Measurements from ENCODE around the gene RLN1.
"Not testable (repeated sequence)": the region's sequence is repeated elsewhere in the genome, so short reads cannot be mapped to it uniquely, and the experiment has no call there.

RLN1 gene

GRCh38 chr9:5338992-5339981, at the start of gene RLN1:
TSS of gene RLN1 (minus strand) at chr9:5339876. CDS start at chr9:5339746, 130 bp downstream.
- not testable (repeated sequence) for DNase-seq

- DNase-seq: no peak
Observed at GRCh38 chr9:5389109-5389732, 49.5 kb upstream of the RLN1 start.

- DNase-seq: no peak
Observed at GRCh38 chr9:5388026-5388819, 48.5 kb upstream of the RLN1 start.

- no peak for DNase-seq
Observed at GRCh38 chr9:5384436-5384835, 44.8 kb upstream of the RLN1 start.

GRCh38 chr9:5382479-5382878, 42.8 kb upstream of the RLN1 start:
- no peak for DNase-seq

- no peak for DNase-seq
Observed at GRCh38 chr9:5375790-5376477, 36.3 kb upstream of the RLN1 start.

GRCh38 chr9:5375091-5375490, 35.4 kb upstream of the RLN1 start:
- no peak for DNase-seq

GRCh38 chr9:5364294-5365024, 24.8 kb upstream of the RLN1 start:
- no peak for DNase-seq

GRCh38 chr9:5361326-5362010, 21.8 kb upstream of the RLN1 start:
- no peak for DNase-seq

- DNase-seq: no peak
Observed at GRCh38 chr9:5360341-5360740, 20.7 kb upstream of the RLN1 start.

- DNase-seq: no peak
Observed at GRCh38 chr9:5357431-5358105, 17.9 kb upstream of the RLN1 start.

GRCh38 chr9:5355817-5356216, 16.1 kb upstream of the RLN1 start:
- DNase-seq: no peak

GRCh38 chr9:5355226-5355625, 15.6 kb upstream of the RLN1 start:
- DNase-seq: no peak

- no peak for DNase-seq
Observed at GRCh38 chr9:5354184-5354583, 14.5 kb upstream of the RLN1 start.

- DNase-seq: no peak
Observed at GRCh38 chr9:5352637-5353248, 13.1 kb upstream of the RLN1 start.

GRCh38 chr9:5336688-5337087, 3.0 kb downstream of the RLN1 start:
- no peak for DNase-seq

- DNase-seq: not testable (repeated sequence)
Observed at GRCh38 chr9:5331276-5331675, 8.4 kb downstream of the RLN1 start.

GRCh38 chr9:5326893-5327548, 12.7 kb downstream of the RLN1 start:
- no peak for DNase-seq

- no peak for DNase-seq
Observed at GRCh38 chr9:5326187-5326586, 13.5 kb downstream of the RLN1 start.

- not testable (repeated sequence) for DNase-seq
Observed at GRCh38 chr9:5321601-5322000, 18.1 kb downstream of the RLN1 start.
